IMR-90 (cell line): ENCODE data around the gene UBL4A. TPM values are rescaled to one million over a fixed set of nuclear protein-coding genes. Genes with fewer than 3 reads are reported as not detected.

Experiments used
- ATAC-seq: fragments of 200-7000 bp; cut with Tn5 transposase; 2 replicates; pipeline ENCODE4 v1.9.1; 2020; ENCODE audit warnings: low read depth, mild to moderate bottlenecking, moderate library complexity
- BruUV-seq: library from RNA; stranded (reverse); fragments of 400-500 nt; replicated peaks from 2 replicates; lab custom pipeline; 2021; lab: Mats Ljungman, UMichigan
- CTCF ChIA-PET: fragments of 300-600 bp; formaldehyde crosslinking; extraction: SDS; loops from one replicate; lab custom pipeline; 2021; ENCODE audit warnings: antibody characterized with exemption; lab: Yijun Ruan, JAX
- POLR2A ChIA-PET: fragments of 300-600 bp; sonication (Branson Sonifier 250); formaldehyde crosslinking; loops from one replicate; lab custom pipeline; 2022; ENCODE audit warnings: antibody characterized with exemption; ENCODE audit not compliant: unreplicated experiment; lab: Charles Lee
- DNase-seq: peaks from one replicate; pipeline ENCODE4 v3.0.0; 2013
- H2AFZ ChIP-seq: replicated peaks from 2 replicates; pipeline ENCODE3; 2013; ENCODE audit warnings: low read length, mild to moderate bottlenecking; ENCODE audit not compliant: poor library complexity
- H2AK5ac ChIP-seq: 2 replicates; pipeline ENCODE4 v1.6.1; 2013; ENCODE audit warnings: low read depth, low read length, inconsistent platforms
- H2AK9ac ChIP-seq: replicated peaks from 2 replicates; pipeline ENCODE3; 2013; ENCODE audit warnings: mild to moderate bottlenecking, low read depth, low read length, moderate library complexity; ENCODE audit not compliant: poor library complexity
- H2BK120ac ChIP-seq: 2 replicates; pipeline ENCODE4 v1.6.1; 2013; ENCODE audit warnings: low read depth, low read length, inconsistent platforms
- H2BK15ac ChIP-seq: 3 replicates; pipeline ENCODE4 v1.6.1; 2013; ENCODE audit warnings: low read depth, low read length, inconsistent platforms
- H2BK20ac ChIP-seq: 2 replicates; pipeline ENCODE4 v1.6.1; 2013; ENCODE audit warnings: low read depth, mild to moderate bottlenecking, inconsistent platforms, low read length, moderate library complexity
- H2BK5ac ChIP-seq: 2 replicates; pipeline ENCODE4 v1.6.1; 2013; ENCODE audit warnings: mild to moderate bottlenecking, low read depth, low read length, inconsistent platforms; ENCODE audit not compliant: poor library complexity, severe bottlenecking
- H3K14ac ChIP-seq: replicated peaks from 2 replicates; pipeline ENCODE4 v1.6.1; 2013; ENCODE audit warnings: low read depth, low read length, inconsistent platforms
- H3K18ac ChIP-seq: 2 replicates; pipeline ENCODE4 v1.6.1; 2013; ENCODE audit warnings: low read depth, low read length, control low read depth
- H3K23ac ChIP-seq: 2 replicates; pipeline ENCODE4 v1.6.1; 2013; ENCODE audit warnings: low read depth, low read length, inconsistent platforms
- H3K27ac ChIP-seq: 2 replicates; pipeline ENCODE4 v1.5.1; 2013; ENCODE audit warnings: mild to moderate bottlenecking, control low read depth, low read length; ENCODE audit not compliant: insufficient read depth
- H3K27me3 ChIP-seq: 2 replicates; pipeline ENCODE4 v1.6.1; 2013; ENCODE audit warnings: low read length; ENCODE audit not compliant: control insufficient read depth, insufficient read depth
- H3K36me3 ChIP-seq: 2 replicates; pipeline ENCODE4 v1.6.1; 2013; ENCODE audit warnings: low read length, mixed read lengths; ENCODE audit not compliant: control insufficient read depth, insufficient read depth
- H3K4ac ChIP-seq: 2 replicates; pipeline ENCODE4 v1.6.1; 2013; ENCODE audit warnings: low read depth, low read length, inconsistent platforms
- H3K4me1 ChIP-seq: 2 replicates; pipeline ENCODE4 v1.6.1; 2013; ENCODE audit warnings: low read length, mixed read lengths; ENCODE audit not compliant: control insufficient read depth, insufficient read depth
- H3K4me2 ChIP-seq: 2 replicates; pipeline ENCODE4 v1.6.1; 2013; ENCODE audit warnings: low read depth, mild to moderate bottlenecking, control low read depth, low read length, moderate library complexity
- H3K4me3 ChIP-seq: 2 replicates; pipeline ENCODE4 v1.5.1; 2013; ENCODE audit warnings: low read depth, mild to moderate bottlenecking, control low read depth, low read length, moderate library complexity; ENCODE audit not compliant: insufficient read depth
- H3K56ac ChIP-seq: 2 replicates; pipeline ENCODE4 v1.6.1; 2013; ENCODE audit warnings: low read length, inconsistent platforms; ENCODE audit not compliant: insufficient read depth; ENCODE audit errors: extremely low read depth
- H3K79me1 ChIP-seq, 2 experiments: 2 replicates each; pipeline ENCODE4 v1.6.1; 2013; ENCODE audit warnings: low read length in 2 of 2, inconsistent platforms in 1 of 2, low read depth in 1 of 2
- H3K9ac ChIP-seq: 2 replicates; pipeline ENCODE4 v1.6.1; 2013; ENCODE audit warnings: low read depth, low read length, control low read depth
- H3K9me1 ChIP-seq: 2 replicates; pipeline ENCODE4 v1.6.1; 2013; ENCODE audit warnings: low read length, inconsistent platforms; ENCODE audit not compliant: insufficient read depth
- H3K9me3 ChIP-seq: 2 replicates; pipeline ENCODE4 v1.6.1; 2013; ENCODE audit warnings: low read length; ENCODE audit not compliant: control insufficient read depth, insufficient read depth
- H4K20me1 ChIP-seq: 2 replicates; pipeline ENCODE4 v1.6.1; 2013; ENCODE audit warnings: low read length, inconsistent platforms; ENCODE audit not compliant: insufficient read depth
- H4K5ac ChIP-seq: 2 replicates; pipeline ENCODE4 v1.6.1; 2013; ENCODE audit warnings: mild to moderate bottlenecking, low read depth, low read length, control low read depth
- H4K8ac ChIP-seq, 2 experiments: 2 replicates each; pipeline ENCODE4 v1.6.1; 2013; ENCODE audit warnings: low read depth in 2 of 2, low read length in 2 of 2, control low read depth in 1 of 2, inconsistent platforms in 1 of 2
- H4K91ac ChIP-seq: 2 replicates; pipeline ENCODE4 v1.6.1; 2013; ENCODE audit warnings: low read depth, low read length, inconsistent platforms; ENCODE audit not compliant: insufficient read depth
- WGBS, 2 experiments: methylation state at CpG; one replicate each; pipeline versions ENCODE4 v1.1.5 to v1.1.7; 2013; ENCODE audit warnings: missing lambda C conversion rate in 2 of 2; ENCODE audit not compliant: insufficient read length in 1 of 2; ENCODE audit errors: extremely low coverage in 2 of 2; 5-methylcytosine and 5-hydroxymethylcytosine counted together
- dilution Hi-C: fragments of 300-500 bp; cut with HindIII; formaldehyde crosslinking; loops from one replicate; pipeline ENCODE4 v1.14.3; 2018; ENCODE audit warnings: low sequenced_read_pairs; ENCODE audit not compliant: unreplicated experiment
- in situ Hi-C: fragments of 300-500 bp; cut with MboI; formaldehyde crosslinking; loops from 3 replicates; pipeline ENCODE4 v1.14.3; 2019; ENCODE audit warnings: low sequenced_read_pairs, inconsistent platforms, mixed read lengths
- intact Hi-C: fragments of 100-400 bp; cut with micrococcal nuclease; formaldehyde crosslinking; loops from 2 replicates; pipeline ENCODE4 v1.10.0; 2022
- polyA plus RNA-seq, 3 experiments: library from polyadenylated mRNA; depleted of rRNA; stranded (reverse); fragments of >200 nt; gene quantifications; 2 replicates each; pipeline ENCODE4 v1.2.3, GENCODE V29; 2012; ENCODE audit warnings: low replicate concordance in 1 of 3
- total RNA-seq: library from RNA; depleted of rRNA; stranded (reverse); fragments of >200 nt; gene quantifications from 2 replicates; pipeline ENCODE4 v1.2.3, GENCODE V29; 2012
- TF ChIP-seq, protein P1 (sequence below): fragments of 150-350 bp; IDR thresholded peaks from 2 replicates; pipeline ENCODE4 v1.6.1; 2017; ENCODE audit warnings: mild to moderate bottlenecking, antibody characterized with exemption, low read length, low read depth

UBL4A gene
- total and polyA plus RNA-seq, 2 of the 4 experiments (the other 2 are of a cell fraction): 24.6 to 28.3 TPM

DNA sequence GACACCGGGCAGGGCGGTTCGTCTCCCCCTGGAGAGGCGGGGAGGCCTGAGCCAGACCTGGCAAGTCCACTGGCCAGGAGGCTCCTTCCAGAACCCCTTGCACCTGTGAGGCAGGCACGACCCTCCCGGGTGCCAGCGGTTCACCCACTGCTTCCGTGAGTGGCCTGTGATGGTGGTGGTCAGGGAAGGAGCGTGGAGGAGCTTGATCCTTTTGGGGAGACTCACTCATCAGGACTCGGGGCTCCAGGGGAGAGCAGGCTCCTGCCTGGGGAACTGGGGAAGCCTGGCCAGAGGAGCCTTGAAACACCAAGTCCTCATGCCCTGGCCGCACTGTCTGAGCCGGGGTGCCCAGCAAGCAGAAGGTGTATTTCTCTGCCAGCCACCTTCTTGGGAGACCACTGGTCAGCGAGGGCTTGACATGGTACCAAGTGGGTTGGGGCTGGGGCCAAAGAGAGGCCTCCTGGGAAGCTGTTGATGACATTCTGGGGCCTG, 41.6 kb downstream of the UBL4A start:
- Histone ChIP-seq H4K5ac (peak overlapping the region; percentile 68), H3K27ac (peak overlapping the region; percentile 90), H3K36me3 (peaks cover 54% of the 10 kb centered on the region), H2BK20ac (no peak overlapping the region), H2BK15ac (no peak overlapping the region), H3K27me3 (no peaks in the 10 kb centered on the region), H2AK9ac (peak overlapping the region; percentile 95), H4K91ac (peak overlapping the region; percentile 51; the same call in 1 of the 2 replicates), H3K79me1 (peaks cover 0 to 27% of the 10 kb centered on the region in 2 experiments; a peak in 2 of 4 replicates), H3K9me3 (no peaks in the 10 kb centered on the region; the same call in 1 of the 2 replicates), H3K9me1 (no peaks in the 10 kb centered on the region), H3K18ac (no peak overlapping the region; the same call in 1 of the 2 replicates), H2BK120ac (no peak overlapping the region), H3K14ac (peak overlapping the region; percentile 79; the same call in 1 of the 2 replicates), H4K20me1 (no peaks in the 10 kb centered on the region; the same call in none of the 2 replicates), H2BK5ac (peak overlapping the region; percentile 63), H2AFZ (peak overlapping the region; percentile 91), H3K4me3 (peak overlapping the region; percentile 94), H4K8ac (0 out of 4 replicates have a peak overlapping the region, but pooled peaks of 1 of the 2 experiments have one; percentile 40), H3K4me2 (peak overlapping the region; percentile 95), H2AK5ac (peak overlapping the region; percentile 73), H3K56ac (no peak overlapping the region), H3K9ac (peak overlapping the region; percentile 91), H3K4me1 (peaks cover 8% of the 10 kb centered on the region; the same call in 1 of the 2 replicates), H3K23ac (0 out of 2 replicates have a peak overlapping the region, but pooled peaks have one; percentile 82), H3K4ac (peak overlapping the region; percentile 80)
- peak; percentile 19; the same call in 1 of the 2 replicates for ATAC-seq
- dilution Hi-C loops: no loop called here
- in situ Hi-C loops: no loop called here
- DNase-seq: no peak
- TF ChIP-seq, protein P1, sequence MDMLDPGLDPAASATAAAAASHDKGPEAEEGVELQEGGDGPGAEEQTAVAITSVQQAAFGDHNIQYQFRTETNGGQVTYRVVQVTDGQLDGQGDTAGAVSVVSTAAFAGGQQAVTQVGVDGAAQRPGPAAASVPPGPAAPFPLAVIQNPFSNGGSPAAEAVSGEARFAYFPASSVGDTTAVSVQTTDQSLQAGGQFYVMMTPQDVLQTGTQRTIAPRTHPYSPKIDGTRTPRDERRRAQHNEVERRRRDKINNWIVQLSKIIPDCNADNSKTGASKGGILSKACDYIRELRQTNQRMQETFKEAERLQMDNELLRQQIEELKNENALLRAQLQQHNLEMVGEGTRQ: no peak
- ChIA-PET POLR2A (no interaction called here), CTCF (no interaction called here)
- no TSS peak for BruUV-seq
- WGBS, 2 experiments: no CpG with 5 or more reads among the region's 13 CpGs
- intact Hi-C loops: loop anchor here (1.0 kb wide), 1 partner anchor 36 kb away; the partner anchor contains the start of gene DNASE1L1
